ENCODE measurements around the gene KITLG.
"Not testable (repeated sequence)": the region's sequence is repeated elsewhere in the genome, so short reads cannot be mapped to it uniquely, and the experiment has no call there.

KITLG gene

DNA sequence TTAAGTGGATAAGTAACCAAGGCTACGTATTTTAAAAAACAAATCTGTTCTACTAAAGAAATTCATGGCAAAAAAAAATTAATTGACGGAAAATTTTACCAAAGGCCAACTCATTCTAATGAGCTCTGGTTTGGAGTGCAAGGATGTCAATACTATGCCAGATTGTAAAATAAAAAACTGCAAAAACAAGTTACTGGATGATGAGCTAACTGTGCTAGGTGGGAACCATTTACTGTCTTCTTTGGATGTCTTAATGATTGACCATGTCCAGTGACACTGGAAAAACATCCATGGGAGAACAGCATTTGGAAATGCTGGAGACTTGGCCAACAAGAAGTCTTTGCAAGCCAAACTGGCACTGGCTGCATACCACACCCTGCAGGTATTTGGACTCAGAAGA is 41.6 kb downstream of the KITLG start:
- DNase-seq: no peak

DNA sequence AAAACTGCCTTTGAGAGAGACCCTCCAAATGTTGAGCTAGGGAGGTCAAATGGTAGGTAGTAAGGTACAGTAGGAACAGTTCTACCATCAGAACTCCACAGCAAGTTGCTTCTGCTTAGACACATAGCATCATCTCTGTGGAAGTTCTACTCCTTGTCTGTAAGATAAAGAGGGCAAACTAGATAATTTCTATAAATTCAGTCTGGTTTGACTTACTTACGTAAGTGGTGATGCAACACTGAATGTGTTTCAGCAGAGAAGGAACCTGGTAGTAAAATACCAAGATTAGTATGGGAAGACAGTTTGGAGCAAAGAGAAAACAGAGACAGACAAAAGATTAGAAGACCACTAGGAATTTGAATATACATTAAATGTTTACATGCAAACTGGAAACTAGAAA is 42.0 kb downstream of the KITLG start:
- no peak for DNase-seq

DNA sequence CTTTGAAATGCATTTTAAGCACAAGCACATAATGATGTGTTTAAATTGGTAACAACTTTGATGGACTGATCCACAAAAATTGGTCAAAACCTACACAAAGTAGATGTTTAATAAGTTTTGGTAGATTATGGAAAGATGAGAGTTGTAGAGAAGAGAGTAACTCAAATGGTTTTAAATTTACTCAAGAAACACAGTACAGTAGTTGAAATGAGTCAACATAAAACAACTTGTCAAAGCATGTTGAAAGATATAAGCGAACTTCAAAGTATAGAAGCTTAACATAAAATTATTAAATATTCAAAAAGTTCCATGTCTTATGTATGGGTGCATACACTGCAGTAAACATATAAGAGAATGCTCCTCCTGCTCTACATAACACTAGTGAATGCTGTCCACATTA is 49.4 kb downstream of the KITLG start:
- no peak for DNase-seq

DNA sequence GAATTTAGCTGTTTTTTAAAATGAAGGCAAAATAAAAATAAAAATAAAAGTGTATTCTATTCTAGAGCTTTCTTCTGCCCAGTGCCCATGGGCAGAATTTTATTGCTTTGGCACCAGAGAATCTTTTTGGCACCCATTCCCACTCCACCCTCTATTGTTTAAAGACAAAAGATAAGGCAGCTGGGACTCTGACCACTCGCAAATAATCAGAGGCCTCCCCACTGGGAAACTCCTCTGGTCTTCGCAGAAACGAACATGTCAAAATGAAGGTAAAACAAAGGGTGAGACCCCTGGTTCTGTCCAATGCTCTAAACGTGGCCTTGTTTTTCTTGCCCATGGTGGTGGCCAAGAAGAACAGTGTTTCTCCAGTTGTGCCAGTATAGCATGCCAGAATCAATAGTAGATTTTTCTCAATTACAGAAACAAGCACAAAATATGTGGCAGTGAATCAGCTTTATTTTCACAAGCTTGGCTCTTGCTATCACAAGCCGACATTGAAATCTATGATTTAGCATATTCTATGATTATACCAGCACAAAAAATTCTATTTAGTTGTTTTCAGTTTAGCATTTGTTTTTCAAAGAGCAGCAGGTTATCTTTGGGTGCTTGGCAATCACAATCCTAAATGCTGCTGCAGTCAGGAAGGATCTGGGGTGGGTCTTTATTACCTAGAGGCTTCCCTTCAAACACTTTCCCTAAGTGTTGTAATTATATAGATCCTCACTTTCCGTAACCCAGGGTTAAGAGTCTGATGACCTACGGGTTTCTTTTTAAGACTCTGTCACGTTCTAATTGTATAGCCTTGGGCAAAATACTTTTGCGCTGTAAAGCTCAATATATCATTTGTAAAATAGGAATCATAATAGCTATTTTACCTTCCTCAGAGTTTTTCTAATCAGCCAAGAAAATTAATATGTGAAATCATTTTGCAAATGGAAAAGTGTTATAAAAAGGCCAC is 50.5 kb downstream of the KITLG start:
- no peak for DNase-seq

DNA sequence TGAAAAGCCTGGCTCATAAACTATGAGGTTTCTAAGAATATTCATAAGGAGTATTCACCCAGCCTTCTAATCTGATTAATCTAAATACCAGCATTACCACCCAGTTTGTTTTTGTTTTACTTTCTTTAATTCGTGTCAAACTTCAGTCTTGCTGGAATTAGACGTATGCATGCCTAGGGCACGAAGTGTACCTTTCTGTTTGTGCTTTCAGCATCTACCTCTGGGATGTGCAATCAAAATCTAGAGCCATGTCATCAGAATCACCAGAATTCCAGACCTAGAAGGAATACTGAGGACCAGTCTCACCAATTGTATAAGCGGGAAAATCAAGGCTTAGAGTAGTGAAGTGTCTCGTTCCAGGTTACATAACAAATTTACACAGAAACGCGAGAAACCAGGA is 57.3 kb downstream of the KITLG start:
- DNase-seq: no peak

DNA sequence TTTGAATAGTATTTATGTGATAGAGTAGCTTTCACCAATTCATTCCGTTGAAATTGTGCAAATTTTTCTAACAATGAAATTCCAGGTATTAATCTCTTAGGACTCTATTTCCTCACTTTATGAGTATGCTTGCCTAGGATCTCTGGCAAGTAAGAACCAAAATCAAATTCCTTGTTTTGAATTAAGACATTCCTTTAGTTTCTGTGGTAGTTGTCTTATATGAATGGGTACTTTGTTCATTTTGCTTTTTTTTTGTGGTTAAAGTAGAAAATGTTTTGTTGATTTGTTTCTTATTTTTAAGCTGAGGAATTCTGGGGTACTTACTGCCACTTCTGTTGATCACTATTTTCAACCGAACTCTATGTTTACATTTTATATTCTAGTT is 59.8 kb downstream of the KITLG start:
- DNase-seq: no peak

DNA sequence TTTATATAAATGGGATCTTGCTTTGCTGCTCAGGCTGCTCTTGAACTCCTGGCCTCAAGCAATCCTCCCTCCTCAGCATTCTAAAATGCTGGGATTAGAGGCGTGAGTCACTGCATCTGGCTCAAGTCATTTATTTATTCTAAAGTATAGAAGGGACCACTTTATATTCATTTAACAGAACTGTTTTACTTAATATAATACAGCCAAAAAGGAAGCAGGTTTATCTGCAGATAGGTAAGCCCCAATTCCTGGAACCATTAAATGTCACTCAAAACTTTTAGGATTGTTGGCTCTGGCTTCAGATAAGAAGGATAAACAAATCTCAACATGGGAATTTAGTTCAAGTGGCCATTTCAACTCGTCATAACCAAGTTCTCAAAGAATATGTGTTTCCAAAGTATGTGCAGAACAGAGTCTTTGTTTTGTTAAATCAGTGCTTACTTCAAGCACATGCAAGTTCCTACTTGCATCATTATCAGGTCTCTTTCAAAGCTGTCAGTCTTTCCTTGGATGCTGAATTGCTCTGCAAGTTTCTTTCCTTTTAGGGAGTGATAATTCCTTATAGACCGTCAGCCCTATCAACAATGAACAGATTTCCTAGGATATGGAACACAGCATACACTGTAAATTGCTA is 60.4 kb downstream of the KITLG start:
- no peak for DNase-seq

DNA sequence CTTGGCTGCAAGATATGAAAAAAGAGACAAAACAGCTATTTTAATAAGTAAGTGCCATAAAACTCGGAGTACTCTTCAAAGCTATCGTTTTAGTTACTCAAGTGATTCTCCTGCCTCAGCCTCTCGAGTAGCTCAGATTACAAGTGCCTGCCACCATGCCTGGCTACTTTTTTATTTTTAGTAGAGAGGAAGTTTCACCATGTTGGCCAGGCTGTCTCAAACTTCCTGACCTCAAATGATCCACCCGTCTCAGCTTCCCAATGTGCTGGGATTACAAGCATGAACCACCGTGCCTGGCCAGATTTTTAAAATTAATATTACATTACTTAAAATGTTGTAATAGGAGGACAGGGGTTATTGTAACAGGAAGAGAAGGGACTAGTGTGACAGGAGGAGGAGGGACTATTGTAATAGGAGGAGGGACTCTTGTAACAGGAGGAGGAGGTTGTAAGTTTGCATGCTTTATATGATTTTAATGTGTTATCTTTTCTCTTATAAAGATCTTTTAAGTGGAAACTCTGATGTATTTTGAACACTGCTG is 61.3 kb downstream of the KITLG start:
- DNase-seq: no peak

DNA sequence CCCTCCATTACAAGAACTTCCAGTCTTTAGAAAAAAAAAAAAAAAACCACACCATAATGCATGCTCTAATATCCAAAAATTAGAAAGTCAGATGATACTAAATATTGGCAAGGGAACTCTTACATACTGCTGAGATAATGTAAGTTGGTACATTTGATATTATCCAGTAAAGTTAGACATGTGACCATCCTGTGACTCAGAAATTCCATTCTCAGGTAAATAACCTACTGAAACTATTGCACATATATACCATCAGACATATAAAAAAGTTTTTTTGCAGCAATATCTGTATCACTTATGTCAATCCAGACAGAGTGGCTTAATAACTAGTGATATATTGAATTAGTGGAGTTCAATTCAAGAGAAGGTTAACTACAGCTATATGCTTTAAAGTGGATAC is 63.5 kb downstream of the KITLG start:
- no peak for DNase-seq

DNA sequence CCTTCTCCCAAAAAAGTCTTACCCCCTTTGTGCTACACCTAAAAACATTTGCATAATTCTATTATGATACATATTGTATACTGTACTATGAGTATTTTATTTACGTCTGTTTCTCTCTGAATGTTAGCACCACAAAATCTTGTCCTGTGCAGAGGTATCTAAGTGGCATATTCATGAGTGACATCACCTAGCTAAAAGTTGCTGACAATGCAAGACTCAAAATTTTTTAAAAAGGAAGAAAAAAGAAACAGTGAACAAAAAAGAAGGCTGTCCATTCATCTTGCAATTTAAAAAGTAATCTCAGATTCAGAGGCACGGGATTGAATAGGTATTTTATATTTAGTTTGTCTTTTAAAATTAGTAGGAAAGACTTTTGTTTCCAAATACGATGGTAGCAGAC is 69.4 kb downstream of the KITLG start:
- DNase-seq: no peak

DNA sequence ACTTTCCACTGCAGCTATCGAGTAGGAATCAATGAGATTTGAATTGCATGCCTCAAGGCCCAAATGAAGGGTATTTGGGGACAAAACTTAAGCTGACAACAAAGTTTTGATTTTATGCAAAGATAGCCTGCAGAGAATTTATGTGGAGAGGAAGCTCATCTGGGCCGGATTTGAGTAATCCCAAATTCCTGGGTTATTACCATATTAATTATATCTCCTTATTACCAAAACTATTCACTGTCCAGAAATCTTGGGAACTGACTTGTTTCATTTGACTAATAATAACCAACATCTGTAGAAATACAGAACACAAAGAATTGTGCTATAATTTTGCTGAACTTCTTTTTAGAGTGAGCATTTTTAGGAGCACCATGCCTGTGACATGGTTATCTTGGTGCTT is 70.4 kb downstream of the KITLG start:
- DNase-seq: no peak

DNA sequence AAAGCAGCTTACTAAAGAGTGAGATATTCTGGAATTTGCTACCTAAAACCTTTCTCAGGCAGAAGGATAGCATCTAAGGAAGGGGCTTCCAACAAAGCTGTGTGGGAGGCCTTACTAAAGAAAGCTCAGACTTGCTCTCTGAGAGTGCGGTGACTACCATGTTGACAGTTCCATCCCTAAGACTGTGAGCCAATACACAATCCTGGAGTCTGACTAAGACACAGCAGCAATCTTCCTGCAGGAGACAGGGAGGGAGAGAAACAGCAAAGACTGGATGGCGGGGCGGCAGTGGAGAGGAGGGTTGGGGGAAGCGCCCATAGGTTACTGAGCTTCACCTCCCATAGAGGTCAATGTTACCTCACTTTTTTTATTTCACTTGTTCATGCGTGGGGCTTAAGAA is 70.9 kb downstream of the KITLG start:
- DNase-seq: no peak

DNA sequence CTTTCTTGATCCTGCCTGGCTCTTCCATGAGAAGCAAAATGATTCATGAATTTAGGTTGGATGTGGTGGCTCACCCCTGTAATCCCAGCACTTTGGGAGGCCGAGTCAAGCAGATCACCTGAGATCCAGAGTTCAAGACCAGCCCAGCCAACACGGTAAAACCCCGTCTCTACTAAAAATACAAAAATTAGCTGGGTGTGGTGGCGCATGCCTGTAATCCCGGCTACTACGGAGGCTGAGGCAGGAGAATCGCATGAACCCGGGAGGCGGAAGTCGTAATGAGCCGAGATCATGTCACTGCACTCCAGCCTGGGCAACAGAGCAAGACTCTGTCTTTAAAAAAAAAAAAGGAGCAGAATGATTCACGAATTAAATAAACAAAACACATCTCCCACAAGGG is 72.4 kb downstream of the KITLG start:
- not testable (repeated sequence) for DNase-seq

DNA sequence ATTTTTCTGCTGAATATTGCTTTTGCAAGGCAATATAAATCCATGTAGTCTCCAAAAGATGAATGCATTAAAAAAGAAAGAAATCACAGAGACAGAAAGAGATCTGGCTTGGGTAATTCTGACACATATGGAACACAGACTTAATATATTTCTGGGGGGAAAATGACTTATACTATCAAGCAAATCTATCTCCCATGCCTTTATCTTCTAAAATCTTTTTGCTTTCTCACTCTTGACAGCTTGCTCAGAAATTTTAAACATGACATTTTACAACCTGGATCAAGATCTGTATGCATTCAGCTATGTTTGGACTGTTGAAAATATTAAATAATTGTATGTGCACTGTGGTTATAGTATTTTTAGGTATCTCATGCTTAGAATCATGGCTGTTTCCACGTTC is 73.0 kb downstream of the KITLG start:
- DNase-seq: no peak

DNA sequence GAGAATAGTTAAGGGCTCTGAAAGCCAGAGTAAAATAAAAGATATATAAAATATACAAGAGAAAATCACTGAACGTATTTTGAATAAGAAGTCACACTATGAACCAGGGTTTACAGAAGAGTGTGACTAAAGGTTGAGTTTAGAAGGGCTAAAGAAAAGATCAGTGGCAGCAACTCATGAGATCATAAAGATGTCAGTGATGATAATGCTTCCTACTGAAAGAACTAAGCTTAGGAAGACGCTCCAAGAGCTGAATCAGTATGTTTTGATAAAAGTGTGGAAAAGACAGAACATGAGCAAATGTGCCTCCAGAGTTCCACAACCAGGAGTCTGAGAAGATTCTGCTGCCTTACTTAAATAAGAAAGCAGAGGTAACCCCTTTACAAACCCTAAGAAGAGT is 74.6 kb downstream of the KITLG start:
- no peak for DNase-seq

DNA sequence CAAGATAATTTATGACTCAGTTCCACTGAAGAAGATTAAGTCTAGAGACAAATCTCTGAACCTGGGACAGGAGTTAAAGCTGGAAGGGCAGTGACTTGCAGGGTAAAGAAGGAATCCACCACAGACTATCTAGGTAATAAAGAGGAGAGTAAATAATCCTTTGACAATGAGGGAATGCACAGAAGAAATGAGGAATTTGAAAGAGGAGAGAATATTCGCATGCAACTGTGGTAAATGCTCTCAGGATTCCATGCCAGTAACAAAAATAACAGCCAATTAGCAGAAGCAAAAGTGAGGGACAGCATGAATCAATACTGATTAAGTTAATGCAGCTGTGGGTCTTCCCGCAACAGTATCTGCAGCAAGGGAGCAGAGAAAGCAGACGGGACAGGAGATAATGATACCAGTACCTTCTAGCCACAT is 77.0 kb downstream of the KITLG start:
- DNase-seq: no peak

DNA sequence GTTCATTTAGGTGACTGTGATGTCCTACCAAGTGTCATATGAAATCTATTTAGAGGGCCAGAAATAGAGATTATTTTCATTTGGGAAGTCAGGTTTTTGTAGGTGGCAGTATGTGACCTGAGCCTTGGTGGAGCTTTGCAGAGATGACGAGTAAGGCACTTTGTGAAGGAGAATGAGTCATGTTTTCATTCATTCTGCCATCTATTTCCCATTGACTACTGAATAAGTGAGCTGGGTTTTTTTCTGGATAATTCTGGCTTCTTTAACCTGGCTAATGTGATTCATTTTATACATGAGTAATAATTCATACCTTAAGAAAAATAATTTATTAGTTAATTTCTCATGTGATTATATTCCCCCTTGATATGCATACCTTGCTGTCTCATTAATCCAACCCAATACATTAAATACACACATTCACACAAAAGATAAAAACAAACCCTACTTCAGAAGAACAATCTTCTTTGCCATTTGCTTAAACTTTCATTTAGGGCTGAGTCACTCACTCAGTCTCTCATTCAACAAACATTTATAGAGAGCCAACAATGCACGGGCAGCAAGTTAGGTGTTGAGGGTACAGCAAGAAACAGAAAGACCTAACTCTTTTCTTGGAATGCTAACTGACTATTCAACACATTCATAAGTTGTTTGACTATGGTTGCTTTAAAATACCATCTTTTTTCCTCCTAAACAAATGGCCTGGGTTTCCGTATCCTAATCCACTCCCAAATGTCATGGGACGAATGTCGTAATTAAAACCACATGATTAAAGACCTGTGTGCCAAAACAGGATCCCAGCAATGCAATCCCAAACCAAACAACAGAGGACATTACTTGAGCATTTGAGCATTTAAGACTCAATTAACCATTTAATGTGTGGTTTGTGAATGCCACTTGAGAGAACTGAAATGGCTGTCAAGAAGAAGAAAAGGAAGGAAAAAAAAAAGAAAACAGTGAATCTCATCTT is 78.0 kb downstream of the KITLG start:
- no peak for DNase-seq

DNA sequence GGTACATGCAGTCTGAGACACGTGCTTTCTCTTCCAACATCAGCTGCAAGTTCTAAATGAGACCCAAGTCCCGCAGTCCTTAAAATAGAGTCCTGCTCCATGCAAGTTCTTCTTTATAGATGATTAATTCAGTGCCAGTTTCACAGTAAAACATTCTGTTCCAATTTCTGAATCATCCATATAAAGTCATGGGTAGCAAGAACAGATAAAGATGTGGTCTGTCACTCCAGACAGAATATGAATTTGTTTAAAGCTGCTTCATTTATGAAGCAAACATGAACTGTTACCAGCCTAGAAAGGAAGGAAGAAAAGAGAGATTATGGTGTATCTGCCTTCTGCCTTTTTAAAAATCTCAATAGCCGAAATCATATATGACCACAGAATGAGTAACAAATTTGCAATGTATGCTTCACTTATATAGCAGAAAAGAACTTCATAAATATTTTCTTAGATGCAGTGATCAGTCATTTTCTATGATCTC is 83.3 kb downstream of the KITLG start:
- no peak for DNase-seq

DNA sequence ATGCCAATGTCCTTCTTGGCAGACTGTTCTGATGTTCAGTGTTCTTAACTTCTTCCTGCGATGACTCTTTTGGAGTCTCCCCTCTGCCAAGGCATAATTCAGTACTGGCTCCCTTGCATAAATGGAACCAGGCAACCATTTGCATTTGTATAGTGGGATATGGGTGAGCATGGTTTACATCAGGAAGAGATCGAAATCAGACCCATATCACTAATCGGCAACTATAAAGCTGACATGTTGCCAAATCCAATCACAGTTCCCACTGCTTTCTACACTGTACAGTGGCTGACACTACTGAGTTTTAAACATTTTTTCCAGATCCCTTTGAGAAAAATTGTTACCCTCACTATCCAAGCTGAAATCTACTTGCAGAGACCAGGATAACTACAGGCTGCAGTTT is 83.8 kb downstream of the KITLG start:
- no peak for DNase-seq

DNA sequence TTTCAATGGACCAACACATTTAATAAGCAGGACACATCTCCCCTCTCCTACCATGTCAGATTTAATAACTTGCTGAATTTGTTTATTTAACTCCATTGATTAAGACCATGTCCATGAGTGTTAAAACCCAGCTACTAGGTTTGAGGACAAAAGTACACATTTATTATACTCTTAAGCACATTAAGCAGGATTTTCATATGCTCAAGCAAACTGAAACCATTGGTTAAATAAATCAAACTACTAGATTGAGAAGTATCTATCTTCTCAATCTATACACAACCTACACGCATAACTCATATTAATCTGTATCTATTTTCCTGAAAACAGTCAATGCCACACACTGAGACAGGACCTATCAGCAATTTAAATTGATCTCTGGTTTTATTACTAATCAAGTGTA is 85.2 kb downstream of the KITLG start:
- DNase-seq: no peak

DNA sequence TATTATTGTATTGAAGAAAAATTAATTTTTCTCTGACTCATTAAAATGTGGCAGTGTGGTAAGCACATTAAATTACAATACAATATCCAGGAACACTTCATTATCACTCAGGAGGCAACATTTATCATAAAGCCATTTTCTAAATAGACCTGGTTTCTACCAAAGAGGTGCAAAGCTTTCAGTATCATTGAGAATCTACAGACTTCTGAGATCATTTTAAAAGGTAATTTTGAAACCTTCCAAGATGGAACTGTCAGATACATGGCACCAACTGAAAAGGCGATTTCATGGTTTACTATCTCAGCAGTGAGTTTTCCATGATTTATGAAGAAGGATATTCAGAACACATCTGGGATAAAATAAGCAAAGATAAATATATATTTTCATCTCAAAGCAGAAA is 85.8 kb downstream of the KITLG start:
- DNase-seq: no peak

DNA sequence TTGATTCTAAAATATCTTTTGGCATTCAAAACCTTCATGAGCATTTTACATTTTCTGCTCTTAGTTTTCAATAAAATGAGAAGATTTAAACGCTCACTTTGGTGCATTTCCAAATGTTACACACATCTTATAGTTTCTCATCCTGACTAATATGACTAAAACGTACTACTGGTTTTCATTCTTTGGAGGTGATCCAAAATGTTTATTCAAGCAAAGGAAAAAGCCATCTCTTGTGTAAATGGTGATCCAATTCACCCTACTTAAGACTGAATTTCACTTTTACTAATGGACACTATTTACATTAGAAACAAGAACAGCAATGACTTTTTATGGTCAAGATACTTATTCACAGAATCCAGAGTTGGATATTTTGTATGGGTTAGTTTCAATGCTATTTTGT is 86.6 kb downstream of the KITLG start:
- DNase-seq: no peak

DNA sequence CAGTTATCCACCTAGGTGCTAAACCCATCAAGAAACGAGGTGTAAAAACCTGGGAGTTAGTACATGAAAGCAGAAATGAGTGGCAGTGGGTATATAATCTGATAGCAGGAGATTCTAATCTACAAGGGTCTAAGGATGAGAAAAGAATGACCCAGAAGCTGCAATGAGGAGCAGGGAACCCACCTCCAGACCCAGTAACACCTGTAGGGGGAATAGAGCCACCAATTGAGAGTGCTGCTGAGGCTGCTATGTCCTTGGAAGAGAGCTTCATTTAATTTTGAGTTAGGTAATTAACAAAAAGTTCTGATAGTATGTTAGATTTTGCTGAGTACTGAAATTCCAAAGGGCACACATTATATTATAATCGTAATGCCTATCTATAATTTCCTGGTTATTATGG is 89.8 kb downstream of the KITLG start:
- DNase-seq: no peak

Data from CD4-positive, alpha-beta T cell treated with Interleukin-4 for 1 hour (primary cell).